MV-4-11 (cell line): ENCODE measurements around the gene PRRX2.

Source experiments
- DNase-seq: peaks from one replicate; lab custom pipeline; 2025; lab: John Stamatoyannopoulos, UW

Gene PRRX2

DNA sequence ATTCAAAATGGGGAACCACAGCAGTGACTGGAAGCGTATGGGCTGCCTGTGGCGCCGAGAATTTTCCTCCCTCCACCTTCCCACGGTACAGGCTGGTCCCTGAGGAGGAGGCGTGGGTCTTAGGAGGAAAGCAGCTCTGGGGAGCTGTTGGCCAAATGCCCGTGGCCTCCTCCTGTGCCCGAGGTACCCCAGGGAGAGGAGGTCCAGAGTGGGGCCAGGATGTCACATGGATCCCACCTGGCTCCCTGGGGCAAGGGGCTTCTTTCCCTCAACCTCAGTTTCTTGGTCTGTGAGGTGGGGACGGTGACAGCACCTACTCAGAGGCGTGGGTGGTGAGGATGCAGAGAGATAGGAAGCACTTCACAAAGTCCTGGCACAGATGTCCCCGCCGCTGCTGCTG lies 16.5 kb downstream of the PRRX2 start:
- DNase-seq, result no peak

DNA sequence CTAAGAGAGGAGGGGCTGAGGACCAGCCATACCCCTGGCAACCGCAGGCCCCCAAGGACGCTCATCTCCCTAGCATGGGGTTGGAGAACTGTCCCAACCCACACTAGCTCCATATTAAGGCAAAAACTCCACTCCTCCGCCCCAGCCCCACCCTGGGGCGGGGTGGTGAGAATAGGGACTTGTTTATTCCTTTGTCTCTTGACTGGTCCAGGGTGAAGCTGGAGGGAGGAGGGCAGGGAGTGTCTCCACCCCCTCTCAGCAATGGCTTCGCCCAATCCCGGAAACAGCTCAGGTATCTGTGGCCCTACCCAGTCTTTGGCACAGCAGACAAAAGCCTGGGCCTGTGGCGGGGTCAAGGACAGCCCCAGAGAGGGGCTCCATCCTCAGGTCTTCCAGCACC lies 16.9 kb downstream of the PRRX2 start:
- DNase-seq, result no peak

DNA sequence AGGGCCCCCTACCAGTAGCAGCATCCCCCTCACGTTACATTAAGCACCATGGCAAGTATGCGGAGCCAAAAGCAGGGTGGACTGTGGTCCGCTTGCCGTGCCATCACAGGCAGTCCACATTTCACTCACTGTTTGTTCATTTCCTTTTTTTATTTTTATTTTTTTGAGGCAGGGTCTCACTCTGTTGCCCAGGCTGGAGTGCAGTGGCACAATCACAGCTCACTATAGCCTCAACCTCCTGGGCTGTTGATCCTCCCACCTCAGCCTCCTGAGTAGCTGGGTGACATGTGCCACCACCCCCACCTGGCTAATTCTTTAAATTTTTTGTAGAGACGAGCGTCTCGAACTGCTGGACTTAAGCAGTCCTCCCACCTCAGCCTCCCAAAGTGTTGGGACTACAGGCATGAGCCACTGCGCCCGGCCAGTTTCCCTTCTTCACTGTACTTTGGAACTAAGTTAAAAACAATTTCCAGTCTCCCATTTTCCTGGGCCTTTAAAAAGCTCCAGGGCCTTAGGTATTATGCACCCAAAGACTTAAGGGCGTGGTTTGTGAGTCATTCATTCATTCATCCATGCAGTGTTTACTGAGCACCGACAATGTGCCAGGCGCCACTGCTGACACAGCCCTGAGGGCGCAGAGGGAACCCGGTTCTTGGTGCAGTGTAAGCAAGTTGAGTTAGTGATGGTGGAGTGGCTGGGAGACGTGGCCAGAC lies 19.9 kb downstream of the PRRX2 start:
- DNase-seq, result no peak

DNA sequence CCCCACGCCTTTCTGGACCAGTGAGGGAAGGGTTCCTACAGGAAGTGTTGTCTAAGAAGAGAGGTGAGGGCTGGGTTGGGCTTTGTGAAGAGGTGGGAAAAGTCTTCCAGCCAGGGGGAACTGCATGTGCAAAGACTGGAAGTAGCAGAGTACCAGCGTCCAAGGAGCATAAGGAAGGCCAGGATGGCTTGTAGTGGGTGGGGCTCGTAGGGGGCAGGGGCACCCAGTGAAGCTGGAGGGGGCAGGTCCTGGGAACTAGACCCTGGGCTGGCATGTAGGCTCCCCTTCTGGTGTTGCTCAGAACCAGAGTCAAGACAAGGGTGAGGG lies 20.4 kb downstream of the PRRX2 start:
- no peak for DNase-seq

DNA sequence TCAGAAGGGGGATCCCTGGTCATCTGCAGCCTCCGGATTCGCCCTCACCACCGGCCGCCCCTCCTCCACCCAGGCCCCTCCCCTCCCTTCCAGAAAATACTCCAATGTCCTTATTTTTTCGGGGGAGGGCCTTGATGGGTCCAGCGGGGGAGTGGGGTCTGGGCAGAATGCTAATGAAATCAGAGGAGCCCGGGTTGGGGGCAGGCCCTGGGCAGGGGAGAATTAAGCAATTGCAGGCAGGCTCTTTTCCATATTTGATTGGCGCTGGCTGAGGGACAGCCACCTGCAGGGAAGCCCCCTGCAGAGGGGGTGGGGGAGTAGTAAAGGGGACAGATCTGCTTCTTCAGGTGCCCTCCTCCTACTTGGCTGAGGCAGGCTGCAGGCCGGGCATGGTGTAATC lies 21.3 kb downstream of the PRRX2 start:
- no peak for DNase-seq

DNA sequence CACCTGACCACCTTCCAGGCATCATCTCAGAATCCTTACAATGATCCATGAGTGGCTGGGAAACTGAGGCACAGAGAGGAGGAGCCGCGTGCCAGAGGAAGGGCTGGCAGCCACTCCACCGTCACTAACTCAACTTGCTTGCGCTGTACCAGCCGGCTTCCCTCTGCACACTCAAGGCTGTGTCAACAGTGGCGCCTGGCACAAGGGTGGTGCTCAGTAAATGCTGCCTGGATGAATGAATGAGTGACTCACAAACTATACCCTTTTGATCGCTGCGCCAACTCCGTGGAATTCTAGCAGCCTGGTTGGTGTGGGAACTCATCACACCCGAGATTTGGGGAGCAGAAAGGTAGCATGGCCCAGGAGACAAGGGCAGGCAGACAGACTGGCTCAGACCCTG lies 21.9 kb downstream of the PRRX2 start:
- DNase-seq, result no peak

DNA sequence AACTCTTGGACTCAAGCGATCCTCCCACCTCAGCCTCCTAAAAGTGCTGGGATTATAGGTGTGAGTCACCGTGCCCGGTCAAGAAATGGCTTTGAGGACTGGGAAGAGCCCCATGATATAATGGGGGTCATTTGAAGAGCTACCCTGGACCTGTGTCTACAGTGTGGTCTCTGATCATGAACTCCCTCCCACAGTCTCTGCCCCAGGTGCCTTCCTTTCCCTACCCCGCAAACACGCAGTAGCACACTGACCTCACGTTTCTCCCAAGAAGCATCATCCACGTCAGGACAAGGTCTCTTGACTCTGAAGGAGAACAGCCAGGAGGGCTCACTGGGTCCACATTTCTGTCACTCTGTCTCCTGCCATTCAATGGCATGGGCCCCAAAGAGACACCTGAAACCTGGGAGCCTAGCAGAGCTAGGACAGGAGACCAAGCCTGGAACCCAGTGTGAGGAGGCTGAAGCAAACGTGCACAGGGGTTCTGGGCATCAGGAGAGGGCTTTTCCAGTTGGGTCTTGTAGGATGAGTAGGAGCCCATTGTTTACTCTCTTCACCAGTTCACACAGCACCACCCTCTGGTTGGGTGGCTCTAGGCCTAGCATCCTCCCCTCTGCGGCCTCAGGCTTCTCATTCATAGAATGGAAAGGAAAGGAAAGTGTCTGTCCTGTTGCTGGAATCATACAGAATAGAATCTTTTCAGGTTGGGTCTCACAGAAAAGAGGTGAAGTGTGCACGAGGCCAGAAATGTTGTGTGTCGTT lies 23.0 kb downstream of the PRRX2 start:
- DNase-seq, result no peak

DNA sequence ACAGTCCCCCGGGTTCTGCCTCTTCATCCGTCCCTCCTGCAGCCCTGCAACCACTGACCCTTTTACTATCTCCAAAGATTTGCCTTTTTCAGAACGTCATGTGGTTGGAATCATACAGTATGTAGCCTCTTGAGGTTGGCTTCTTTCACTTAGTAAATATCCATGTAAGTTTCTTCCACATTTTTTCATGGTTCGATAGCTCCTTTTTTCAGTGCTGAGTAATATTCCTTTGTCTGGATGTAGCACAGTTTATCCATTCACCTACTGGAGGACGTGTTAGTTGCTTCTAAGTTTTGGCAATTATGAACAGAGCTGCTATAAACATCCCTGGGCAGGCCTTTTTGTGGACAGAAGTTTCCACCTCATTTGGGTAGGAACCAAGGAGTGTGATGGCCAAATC lies 27.1 kb downstream of the PRRX2 start:
- no peak for DNase-seq

DNA sequence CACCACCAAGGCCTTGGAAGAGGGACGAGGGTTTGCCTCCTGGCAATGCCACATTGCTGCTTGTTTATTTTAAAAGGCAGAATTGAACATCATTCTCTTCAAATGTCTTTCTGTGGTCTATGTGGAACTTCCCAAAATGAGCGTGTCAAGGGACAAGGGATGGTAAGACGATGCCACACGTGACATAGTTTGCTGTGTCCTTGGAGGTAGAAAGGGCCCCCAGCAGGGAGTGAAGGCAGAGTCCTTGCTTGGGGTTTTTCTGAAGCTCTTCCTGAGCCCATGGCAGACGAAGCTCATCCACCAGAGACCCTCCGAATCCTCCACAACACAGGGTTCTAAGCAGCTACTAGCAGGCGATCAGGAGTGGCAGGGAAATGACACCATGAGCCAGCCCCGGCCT lies 28.3 kb downstream of the PRRX2 start:
- DNase-seq, result no peak

DNA sequence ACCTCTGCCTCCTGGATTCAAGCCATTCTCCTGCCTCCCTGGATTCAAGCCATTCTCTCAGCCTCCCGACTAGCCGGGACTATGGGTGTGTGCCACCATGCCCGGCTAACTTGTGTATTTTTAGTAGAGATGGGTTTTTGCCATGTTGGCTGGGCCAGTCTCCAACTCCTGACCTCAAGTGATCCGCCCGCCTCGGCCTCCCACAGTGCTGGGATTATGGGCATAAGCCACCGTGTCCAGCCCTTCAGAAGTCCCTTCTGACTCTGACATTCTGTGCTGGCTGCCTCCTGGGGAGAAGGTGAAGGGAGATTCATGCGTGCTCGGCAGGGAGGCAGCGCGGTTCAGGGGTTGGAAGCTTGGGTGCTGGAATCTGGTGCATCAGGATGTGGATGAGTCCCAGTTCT lies 28.8 kb downstream of the PRRX2 start:
- DNase-seq, result no peak

DNA sequence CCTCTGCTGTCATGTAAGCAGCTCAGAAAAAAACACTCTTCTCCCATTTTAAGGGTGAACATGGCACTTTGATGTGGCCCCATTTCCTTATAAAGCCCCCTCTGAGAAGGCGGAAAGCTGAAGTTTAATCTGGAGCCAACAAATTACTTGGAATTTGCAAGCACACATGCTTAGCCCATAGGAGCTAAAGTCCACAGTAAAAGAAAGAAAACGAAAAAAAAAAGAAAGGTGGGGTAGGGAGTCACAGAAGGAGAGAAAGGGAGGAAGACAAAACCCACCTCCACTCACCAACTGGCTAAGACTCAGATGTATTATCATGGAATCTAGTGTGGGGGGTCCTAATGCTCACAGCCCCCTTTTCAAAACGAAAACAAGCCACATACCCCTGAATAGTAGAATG lies 30.4 kb downstream of the PRRX2 start:
- no peak for DNase-seq

DNA sequence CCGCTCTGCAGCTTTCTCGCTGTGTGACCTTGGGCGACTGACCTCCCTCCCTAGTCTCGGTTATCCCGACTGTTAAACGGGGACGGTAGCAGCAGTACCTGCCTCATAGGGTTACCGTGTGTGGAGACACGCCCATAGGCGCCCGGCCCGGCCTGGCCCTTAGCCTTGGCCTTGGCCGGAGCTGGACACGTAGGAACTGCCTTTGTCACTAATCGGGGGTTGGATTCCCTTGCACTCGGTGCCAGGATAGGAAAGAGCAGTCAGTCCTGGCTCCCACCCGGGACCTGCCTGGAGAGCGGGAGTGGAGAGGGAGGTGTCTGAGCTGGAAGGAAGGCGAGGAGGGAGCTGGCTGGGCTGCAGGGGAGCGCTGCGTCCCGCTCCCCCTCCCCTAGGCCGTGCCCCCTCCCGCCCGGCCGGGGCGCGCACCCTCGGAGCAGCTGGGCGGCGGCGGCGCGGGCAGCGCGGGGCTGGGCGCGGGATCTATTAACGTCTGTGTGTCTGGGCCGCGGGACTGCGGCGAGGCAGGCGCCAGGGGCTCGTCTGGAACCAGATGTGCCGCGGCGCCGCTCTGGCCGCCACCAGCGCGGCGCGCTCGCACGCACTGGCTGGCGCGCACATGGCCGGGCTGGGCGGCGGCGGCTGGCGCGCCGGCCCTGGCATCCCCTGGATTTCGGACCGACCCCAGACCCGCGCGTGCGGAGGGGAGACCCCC lies 31.7 kb downstream of the PRRX2 start:
- DNase-seq, result no peak

DNA sequence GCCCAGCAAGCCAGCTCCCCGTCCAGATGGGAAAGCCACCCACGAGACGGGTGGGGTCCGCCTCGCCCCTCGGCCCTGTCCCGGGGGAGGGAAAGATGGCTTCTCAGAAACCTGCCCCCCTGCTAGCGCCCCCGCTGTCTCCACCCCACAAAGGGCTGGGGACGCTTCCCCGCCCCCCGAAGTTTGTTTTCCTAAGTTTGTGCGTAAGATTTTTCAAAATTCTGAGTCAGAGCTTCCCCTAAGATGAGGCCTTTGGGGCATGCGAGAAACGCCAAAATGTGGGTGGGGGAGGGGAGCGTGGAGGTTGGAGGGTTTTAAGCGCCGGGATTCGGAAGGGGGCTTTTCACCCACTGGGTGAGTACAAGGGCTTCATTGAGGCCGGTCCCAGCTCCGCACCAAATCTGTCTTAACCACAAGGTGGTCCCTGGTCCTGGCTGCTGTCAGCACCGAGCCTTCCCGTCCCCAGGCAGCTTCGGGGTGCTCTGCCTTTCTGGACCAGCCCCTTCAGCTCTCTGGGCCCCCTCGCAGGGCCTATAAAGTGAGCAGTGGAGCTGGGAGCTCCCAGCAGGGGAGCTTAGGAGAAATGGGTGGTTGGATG lies 32.3 kb downstream of the PRRX2 start:
- DNase-seq, result no peak

DNA sequence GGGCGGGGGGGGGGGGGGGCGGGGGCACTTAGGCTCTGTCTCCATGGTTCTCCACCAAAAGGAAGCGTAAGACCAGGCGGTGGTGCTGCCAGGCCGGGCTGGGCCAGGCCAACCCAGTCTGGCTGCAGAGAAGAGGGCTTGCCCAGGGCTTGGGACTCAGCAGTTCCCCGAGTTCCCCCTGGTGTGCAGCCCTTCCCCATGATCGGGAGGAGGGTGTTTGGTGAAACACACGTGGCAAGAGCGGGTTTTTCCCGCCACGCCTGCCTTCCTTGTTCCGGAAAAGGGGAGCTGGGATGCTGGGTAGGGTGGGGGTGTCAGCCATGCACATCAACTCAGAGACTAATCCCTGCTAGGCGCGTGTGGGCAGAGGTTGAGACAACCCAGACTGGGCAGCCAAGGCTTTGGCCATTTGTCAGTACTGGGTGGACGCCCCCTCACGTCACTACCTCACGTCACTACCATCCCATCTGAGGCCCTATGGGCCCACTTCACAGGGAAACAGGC lies 32.9 kb downstream of the PRRX2 start:
- no peak for DNase-seq

DNA sequence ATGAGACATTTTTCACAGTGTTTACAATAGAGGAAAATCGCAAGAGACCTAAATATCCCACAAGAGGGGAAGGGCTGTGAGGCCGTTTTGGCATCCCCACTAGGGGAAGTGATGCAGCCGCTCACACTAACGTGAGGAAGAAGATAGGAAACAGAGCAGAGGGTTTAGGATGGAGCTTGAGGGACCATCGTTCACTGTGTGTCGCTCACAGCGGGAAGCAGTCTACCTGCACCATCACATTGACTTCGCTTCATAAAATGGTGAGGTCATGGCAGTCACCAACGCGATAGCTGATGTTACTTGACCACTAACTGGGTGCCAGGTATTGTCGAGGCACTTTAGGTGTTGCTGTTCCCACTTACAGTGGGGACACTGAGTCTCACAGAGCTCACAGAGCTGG lies 35.6 kb downstream of the PRRX2 start:
- DNase-seq, result no peak

DNA sequence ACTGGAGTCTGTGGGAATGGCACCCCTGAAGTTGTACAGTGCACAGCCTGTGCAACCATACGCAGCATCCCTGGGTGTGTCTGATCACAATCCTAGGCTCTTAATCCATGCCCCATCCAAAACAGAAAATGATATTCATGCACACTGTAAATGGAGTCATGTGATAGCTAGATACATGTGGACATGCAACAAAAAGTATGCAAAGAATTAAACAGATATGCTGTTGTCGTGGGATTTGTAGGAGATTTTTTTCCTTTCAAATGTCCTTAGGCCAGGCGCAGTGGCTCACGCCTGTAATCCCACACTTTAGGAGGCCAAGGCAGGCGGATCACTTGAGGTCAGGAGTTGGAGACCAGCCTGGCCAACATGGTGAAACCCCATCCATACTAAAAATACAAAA lies 36.1 kb downstream of the PRRX2 start:
- no peak for DNase-seq

DNA sequence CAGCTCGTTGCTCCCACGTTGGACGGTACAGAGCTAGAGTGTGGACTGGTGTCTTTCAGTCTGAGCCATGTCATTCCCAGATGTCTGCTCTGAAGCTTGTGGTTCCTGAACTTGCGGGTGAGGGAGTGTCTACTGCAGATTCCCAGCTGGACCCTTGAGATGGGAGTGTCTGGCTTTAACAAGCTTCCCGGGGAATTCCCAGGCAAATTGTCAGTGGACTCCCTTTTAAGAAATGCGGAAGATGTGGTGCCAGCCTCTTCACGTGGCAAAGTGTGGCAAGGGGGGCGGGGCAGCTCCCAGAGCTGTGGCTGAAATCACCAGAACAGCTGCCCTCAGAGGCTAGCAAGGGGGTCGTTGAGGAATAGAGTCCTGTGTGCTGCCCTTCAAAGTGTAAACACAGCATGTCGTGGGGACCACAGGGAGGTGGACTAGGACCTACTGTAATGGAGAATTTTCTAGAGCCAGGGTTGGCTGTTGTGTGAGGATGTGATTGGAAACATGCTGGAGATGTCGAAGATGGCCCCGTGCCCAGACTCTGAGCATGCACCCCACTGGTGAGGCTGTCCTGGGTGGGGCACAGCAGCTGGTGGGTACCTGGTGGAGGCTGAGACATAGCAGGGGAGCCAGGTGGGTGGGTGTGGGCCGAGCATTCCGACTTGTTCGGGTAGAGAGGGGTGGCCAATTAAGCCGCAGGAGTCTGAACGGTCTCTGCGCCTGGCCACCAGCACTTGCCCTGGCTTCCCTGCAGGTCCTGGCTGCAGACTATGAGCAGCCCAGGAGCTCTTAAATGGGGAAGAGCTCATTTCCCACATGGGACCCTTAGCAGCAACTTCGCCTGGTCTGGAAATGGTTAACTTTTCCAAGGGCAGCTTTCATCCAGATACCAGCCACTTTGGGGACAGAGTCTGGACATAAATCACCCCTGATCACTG lies 37.4 kb downstream of the PRRX2 start:
- no peak for DNase-seq

DNA sequence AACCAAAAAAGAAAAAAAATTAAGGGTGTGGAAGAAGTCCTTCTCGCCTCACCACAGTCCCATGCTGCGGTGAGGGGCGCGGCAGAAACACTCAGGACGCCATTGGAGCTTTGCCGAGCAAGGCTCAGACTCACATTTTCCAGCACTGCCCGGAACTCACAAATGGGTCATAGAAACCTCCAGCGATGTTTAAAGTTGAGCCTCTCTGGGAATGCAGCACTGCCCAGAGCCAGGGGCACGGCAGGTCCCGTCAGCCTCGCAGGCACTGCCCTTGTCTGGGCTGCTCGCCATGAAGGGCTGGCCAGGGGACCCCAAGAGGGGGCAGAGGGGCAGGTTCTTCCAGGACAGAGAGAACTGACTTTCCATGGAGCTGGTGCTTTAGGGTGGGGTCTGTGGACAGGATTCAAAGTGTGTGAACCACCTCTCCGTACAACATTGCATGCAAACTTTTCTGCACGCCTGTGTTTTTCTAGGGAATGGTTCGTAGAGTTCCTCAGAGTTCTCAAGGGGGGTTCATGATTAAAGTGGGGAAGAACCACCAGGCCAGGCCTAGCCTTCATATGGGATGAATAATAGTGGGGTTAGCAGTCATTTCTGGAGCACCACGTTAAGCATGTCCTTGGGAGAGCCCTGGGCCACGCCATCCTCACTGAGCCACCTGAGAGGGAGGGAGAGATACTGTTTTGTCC lies 38.4 kb downstream of the PRRX2 start:
- no peak for DNase-seq

DNA sequence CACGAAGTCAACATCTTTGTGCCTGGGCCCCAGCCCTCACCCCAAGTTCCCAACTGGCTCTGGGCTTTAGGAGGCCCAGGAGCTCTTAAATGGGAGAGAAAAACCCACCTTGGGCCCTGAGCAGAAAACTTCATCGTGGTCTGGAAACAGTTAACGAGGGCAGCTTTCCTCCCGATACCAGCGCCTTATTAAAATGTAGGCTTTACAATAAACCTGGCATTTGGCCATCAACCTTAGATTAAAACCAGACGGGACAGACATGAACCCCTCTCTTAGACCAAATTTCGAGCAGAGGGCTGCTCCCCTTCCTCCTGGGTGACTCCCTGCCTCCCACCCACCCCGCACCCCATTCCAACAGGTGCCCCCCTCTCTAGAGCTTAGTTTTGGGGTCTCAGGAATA lies 39.4 kb downstream of the PRRX2 start:
- no peak for DNase-seq

DNA sequence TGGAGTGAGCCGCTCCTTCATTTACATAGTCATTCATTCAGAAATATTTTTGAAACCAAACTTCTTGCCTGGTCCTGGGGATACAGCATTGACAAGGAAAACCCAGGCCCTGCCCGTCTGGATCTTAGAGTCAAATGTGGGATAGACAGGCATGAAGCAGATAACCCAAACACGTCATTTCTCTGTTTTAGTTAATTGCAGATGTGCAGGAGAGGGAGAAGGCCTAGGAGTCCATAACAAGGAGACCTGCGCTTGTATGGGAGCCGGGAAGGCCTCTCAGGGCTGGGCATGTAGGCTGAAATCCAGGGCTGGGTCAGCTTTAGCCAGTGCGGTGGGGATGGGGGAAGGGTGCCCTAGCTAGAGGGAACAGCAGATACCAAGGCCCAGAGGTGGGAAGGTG lies 43.3 kb downstream of the PRRX2 start:
- DNase-seq, result no peak
